ENCODE measurements around the gene PPIP5K2.
A peak's percentile ranks its signal among the peaks of the same experiment; 100 is the strongest.

Gene PPIP5K2

DNA sequence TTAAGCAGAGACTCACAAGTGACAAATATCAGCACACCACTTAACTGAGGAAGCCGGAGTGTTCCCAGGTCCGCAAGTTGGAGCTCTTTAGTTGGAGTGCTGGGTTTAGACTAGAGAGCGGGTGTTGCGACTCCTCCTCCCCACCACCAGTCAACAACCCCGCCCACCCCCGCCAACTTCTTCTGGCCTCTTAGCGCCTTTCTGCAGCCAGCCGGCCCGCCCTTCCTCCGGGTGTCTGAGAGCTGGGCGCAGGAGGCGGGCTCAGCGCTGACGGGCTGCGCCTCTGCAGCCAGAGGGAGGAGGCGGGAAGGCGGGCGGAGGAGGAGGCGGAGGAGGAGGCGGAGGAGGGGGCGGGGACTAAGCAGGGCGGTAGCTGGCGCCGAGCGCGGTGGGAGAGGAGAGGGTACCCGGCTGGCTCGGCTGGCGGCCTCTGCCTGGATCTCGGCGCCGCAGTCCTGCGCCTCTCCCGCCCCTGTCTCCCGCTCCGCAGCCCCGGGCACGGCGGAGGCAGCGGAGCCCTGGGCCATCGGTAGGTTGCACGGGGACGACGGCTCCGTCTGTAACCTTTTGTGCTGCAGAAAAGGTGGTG lies 138.4 kb downstream of the PPIP5K2 start, which contains the start of gene MACIR:
Gene MACIR, plus strand, starts transcription at position 396 of the 589 bp plus-strand sequence. CDS start 17,157 bp downstream, outside the sequence.
- H3K36me3 ChIP-seq (ENCODE audit: insufficient read depth), result no peaks in the 10 kb centered on the region
- H3K9ac ChIP-seq, result peak within 1 kb of the TSS; percentile 92
- peak within 1 kb of the TSS; percentile 85 for H3K4me2 ChIP-seq
- H3K4me1 ChIP-seq (ENCODE audit: low read depth, poor library complexity, severe bottlenecking), result peaks cover 26% of the 10 kb centered on the region
- peak within 1 kb of the TSS; percentile 80 for H2AFZ ChIP-seq (ENCODE audit: low read depth)
- H4K20me1 ChIP-seq (ENCODE audit: insufficient read depth), result peaks cover 5% of the 10 kb centered on the region; the same call in 1 of the 2 replicates
- H3K27me3 ChIP-seq (ENCODE audit: insufficient read depth, low read depth), result no peaks in the 10 kb centered on the region
- TF ChIP-seq, protein P1, sequence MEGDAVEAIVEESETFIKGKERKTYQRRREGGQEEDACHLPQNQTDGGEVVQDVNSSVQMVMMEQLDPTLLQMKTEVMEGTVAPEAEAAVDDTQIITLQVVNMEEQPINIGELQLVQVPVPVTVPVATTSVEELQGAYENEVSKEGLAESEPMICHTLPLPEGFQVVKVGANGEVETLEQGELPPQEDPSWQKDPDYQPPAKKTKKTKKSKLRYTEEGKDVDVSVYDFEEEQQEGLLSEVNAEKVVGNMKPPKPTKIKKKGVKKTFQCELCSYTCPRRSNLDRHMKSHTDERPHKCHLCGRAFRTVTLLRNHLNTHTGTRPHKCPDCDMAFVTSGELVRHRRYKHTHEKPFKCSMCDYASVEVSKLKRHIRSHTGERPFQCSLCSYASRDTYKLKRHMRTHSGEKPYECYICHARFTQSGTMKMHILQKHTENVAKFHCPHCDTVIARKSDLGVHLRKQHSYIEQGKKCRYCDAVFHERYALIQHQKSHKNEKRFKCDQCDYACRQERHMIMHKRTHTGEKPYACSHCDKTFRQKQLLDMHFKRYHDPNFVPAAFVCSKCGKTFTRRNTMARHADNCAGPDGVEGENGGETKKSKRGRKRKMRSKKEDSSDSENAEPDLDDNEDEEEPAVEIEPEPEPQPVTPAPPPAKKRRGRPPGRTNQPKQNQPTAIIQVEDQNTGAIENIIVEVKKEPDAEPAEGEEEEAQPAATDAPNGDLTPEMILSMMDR (conservative IDR thresholded peaks at IDR 0.05; ENCODE audit: low read depth, low read length), result no peak
- peaks cover 38% of the 10 kb centered on the region for H3K79me2 ChIP-seq (ENCODE audit: insufficient read depth, low read depth)
- peak within 1 kb of the TSS; percentile 92 for H3K27ac ChIP-seq
- H3K4me3 ChIP-seq (IDR thresholded peaks at IDR 0.05; ENCODE audit: insufficient read depth, low read depth, low read length), result peak within 1 kb of the TSS; percentile 42

DNA sequence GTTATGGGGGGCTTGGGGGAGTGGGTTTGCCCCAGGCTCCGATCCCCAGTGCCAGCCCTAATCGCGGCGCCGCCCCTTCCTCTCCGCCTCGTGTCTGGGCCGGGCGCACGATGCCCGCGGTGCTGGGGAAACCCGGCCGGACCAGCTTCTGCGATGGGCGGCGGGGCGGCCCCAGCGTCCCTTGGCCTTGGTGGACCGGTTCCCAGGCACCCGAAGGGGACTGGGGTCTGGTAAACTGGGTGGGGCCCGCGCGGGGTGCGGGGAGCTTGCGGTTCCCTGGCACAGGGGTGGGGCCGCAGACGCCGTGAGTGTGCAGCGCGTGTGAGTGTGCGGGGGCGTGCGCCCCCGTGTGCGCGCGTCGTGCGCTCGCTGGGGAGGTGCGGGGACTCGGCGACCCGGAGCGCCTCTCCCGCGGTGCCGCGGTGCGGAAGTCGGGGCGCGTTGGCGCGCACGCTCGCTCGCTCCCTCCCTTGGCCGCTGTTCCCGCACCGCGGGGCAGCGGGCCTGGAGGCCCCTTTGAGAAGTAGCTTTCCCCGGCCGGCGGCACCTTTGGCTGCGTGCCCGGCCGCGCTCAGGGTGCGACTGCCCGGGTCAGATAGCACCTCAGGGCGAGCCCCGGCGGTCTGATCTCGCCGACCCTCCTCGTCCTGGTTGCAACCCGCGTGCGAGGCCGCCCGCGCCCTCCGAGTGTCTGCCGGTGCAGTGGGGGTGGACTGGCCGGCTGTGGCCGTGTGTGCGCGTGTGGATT lies 139.0 kb downstream of the PPIP5K2 start:
- Histone ChIP-seq H3K27ac (peak overlapping the region; percentile 92), H3K79me2 (ENCODE audit: insufficient read depth, low read depth) (peaks cover 45% of the 10 kb centered on the region), H3K36me3 (ENCODE audit: insufficient read depth) (no peaks in the 10 kb centered on the region), H3K4me2 (peak overlapping the region; percentile 85; the same call in 1 of the 2 replicates), H3K27me3 (ENCODE audit: insufficient read depth, low read depth) (no peaks in the 10 kb centered on the region), H3K4me1 (ENCODE audit: low read depth, poor library complexity, severe bottlenecking) (peaks cover 31% of the 10 kb centered on the region), H2AFZ (ENCODE audit: low read depth) (peak overlapping the region; percentile 80), H3K4me3 (IDR thresholded peaks at IDR 0.05; ENCODE audit: insufficient read depth, low read depth, low read length) (peak overlapping the region; percentile 42), H4K20me1 (ENCODE audit: insufficient read depth) (peaks cover 5% of the 10 kb centered on the region; the same call in 1 of the 2 replicates), H3K9ac (peak overlapping the region; percentile 92)
- TF ChIP-seq, protein P1 (conservative IDR thresholded peaks at IDR 0.05; ENCODE audit: low read depth, low read length), result no peak

DNA sequence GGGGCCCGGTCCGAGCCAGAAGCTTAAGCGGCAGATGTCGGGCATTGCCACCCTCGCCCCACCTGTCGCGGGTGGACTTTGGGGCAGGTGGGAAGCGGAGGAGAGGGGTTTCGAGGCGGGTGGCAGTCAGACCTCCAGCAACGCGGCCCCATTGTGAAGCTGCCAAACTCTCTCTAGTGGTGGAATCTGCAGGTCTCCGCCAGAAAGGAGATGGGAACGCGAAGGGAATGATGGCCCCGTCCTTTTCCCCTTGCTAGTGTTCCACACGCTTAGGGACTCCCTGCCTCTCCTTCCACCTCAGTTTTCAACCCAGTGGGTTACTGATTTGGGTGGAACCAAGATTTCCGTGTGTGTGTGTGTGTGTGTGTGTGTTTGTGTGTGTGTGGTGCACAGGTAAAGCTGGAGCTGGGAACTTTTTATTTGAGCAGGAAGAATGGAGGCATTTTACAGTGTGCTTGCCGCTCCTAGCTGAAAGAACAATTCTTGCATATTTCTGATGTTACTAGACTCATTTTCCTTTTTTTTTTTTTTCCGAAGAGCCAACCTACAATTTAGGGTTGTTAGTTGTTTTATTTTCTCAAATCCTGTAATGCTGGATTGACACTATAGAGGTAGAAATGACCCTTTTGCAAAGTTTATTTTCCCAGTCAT lies 139.7 kb downstream of the PPIP5K2 start:
- peak overlapping the region; percentile 92 for H3K9ac ChIP-seq
- H3K27ac ChIP-seq, result peak overlapping the region; percentile 92
- peak overlapping the region; percentile 42 for H3K4me3 ChIP-seq (IDR thresholded peaks at IDR 0.05; ENCODE audit: insufficient read depth, low read depth, low read length)
- H3K36me3 ChIP-seq (ENCODE audit: insufficient read depth), result no peaks in the 10 kb centered on the region
- TF ChIP-seq, protein P1 (conservative IDR thresholded peaks at IDR 0.05; ENCODE audit: low read depth, low read length), result no peak
- H3K27me3 ChIP-seq (ENCODE audit: insufficient read depth, low read depth), result no peaks in the 10 kb centered on the region
- H3K4me2 ChIP-seq, result peak overlapping the region; percentile 85
- peak overlapping the region; percentile 80 for H2AFZ ChIP-seq (ENCODE audit: low read depth)
- peaks cover 52% of the 10 kb centered on the region for H3K79me2 ChIP-seq (ENCODE audit: insufficient read depth, low read depth)
- H3K4me1 ChIP-seq (ENCODE audit: low read depth, poor library complexity, severe bottlenecking), result peaks cover 31% of the 10 kb centered on the region
- H4K20me1 ChIP-seq (ENCODE audit: insufficient read depth), result peaks cover 5% of the 10 kb centered on the region; the same call in 1 of the 2 replicates

DNA sequence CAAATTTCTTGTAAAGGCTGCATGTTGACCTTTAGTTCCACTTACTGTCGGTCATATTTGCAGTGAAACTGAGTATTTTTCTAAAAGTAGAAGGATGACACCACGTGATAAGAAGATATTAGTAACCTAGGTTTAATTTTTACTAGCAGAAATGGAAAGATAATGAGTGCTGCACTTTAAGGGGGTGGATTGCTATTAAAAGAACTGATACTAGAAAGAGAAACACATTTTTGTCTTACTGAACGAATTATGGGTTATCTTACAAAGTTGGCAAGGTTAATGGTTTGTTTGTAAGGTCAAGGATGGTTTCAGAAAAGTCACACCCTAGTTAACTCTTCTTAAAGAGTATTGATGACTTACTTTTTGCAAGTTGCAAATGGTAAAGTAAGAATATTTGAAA lies 140.8 kb downstream of the PPIP5K2 start:
- Histone ChIP-seq H3K27me3 (ENCODE audit: insufficient read depth, low read depth) (no peaks in the 10 kb centered on the region), H3K4me2 (peak overlapping the region; percentile 85), H3K79me2 (ENCODE audit: insufficient read depth, low read depth) (peaks cover 63% of the 10 kb centered on the region), H3K9ac (peak overlapping the region; percentile 92), H3K27ac (peak overlapping the region; percentile 8; the same call in 1 of the 2 replicates), H2AFZ (ENCODE audit: low read depth) (no peak overlapping the region), H3K36me3 (ENCODE audit: insufficient read depth) (no peaks in the 10 kb centered on the region), H4K20me1 (ENCODE audit: insufficient read depth) (peaks cover 5% of the 10 kb centered on the region; the same call in 1 of the 2 replicates), H3K4me3 (IDR thresholded peaks at IDR 0.05; ENCODE audit: insufficient read depth, low read depth, low read length) (no peak overlapping the region), H3K4me1 (ENCODE audit: low read depth, poor library complexity, severe bottlenecking) (peaks cover 31% of the 10 kb centered on the region)
- TF ChIP-seq, protein P1 (conservative IDR thresholded peaks at IDR 0.05; ENCODE audit: low read depth, low read length), result no peak

All from KMS-11 (cell line).